HG03571 (cell line): ENCODE measurements around the gene KDM2B.
"Not testable (repeated sequence)": the region's sequence is repeated elsewhere in the genome, so short reads cannot be mapped to it uniquely, and the experiment has no call there.

Experiments
- ATAC-seq: cut with Tn5 transposase; IDR thresholded peaks from one replicate; pipeline ENCODE4 v1.9.1; 2021; ENCODE audit not compliant: unreplicated experiment

The KDM2B gene

GRCh38 chr12:121391619-121392324 is 189.1 kb downstream of the KDM2B start:
- no peak for ATAC-seq

GRCh38 chr12:121390856-121391255 is 190.0 kb downstream of the KDM2B start:
- no peak for ATAC-seq

GRCh38 chr12:121388421-121388981 is 192.3 kb downstream of the KDM2B start:
- ATAC-seq: no peak

GRCh38 chr12:121384891-121385290 is 195.9 kb downstream of the KDM2B start:
- not testable (repeated sequence) for ATAC-seq

- no peak for ATAC-seq
Measured at GRCh38 chr12:121383601-121384021, 197.2 kb downstream of the KDM2B start.

GRCh38 chr12:121379945-121380344 is 200.9 kb downstream of the KDM2B start:
- no peak for ATAC-seq
